NCI-H1092 (cell line): ENCODE measurements around the gene TXNRD2.

Experiments
- DNase-seq: peaks from one replicate; lab custom pipeline; 2025; lab: John Stamatoyannopoulos, UW

TXNRD2 gene

DNA sequence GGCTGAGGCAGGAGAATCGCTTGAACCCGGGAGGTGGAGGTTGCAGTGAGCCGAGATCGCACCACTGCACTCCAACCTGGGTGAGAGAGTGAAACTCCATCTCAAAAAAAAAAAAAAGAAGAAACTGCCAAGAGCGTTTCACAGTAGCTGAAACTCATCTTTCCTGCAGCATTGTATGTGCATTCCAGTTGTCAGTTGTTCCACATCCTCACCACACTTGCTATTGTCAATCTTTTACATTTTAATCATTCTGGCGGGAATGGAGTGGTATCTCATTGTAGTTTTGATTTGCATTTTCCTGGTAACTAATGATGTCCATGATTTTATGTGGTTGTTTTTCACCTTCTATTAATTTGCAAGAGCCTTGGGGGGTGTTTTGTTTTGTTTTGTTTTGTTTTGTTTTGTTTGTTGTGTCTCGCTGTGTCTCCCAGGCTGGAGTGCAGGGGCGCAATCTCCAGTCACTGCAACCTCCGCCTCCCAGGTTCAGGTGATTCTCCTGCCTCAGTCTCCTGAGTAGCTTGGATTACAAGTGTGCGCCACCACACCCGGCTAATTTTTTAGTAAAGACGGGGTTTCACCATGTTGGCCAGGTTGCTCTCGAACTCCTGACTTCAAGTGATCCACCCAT, 78.9 kb downstream of the TXNRD2 start:
- no peak for DNase-seq

DNA sequence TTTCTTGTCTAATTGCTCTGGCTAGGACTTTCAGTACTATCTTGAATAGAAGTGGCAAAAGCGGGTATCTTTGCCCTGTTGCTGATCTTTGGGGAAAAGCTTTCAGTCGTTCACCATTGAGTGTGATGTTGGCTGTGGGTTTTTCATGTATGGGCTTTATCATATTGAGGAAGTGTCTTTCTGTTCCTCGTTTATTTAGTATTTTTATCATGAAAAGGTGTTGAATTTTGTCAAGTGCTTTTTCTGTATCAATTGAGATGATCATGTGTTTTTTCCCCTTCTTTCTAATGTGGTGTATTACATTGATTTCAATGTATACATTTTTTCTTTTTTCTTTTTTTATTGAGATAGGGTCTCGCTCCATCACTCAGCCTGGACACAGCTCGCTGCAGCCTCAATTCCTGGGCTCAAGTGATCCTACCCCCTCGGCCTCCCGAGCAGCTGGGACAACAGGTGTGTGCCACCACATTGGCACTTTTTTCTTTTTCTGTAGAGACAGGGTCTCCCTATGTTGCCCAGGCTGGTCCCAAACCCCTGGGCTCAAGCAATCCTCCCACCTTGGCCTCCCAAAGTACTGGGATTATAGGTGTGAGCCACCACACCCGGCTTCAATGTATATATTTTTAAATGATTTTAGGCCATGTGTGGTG, 81.6 kb downstream of the TXNRD2 start:
- DNase-seq = no peak

DNA sequence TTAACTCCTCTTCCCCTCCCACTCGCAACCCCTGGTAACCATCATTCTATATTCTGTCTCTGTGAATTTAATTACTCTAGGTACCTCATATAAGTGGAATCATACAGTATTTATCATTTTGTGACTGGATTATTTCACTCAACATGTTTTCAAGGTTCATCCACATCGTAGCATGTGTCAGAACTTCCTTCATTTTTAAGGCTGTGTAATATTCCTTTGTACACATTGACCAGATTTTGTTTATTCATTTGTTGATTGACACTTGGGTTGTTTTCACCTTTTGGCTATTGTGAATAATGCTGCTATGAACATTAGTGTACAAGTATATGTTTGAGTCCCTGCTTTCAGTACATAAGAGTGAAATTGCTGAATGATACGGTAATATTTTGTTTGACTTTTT, 84.2 kb downstream of the TXNRD2 start:
- DNase-seq = no peak

DNA sequence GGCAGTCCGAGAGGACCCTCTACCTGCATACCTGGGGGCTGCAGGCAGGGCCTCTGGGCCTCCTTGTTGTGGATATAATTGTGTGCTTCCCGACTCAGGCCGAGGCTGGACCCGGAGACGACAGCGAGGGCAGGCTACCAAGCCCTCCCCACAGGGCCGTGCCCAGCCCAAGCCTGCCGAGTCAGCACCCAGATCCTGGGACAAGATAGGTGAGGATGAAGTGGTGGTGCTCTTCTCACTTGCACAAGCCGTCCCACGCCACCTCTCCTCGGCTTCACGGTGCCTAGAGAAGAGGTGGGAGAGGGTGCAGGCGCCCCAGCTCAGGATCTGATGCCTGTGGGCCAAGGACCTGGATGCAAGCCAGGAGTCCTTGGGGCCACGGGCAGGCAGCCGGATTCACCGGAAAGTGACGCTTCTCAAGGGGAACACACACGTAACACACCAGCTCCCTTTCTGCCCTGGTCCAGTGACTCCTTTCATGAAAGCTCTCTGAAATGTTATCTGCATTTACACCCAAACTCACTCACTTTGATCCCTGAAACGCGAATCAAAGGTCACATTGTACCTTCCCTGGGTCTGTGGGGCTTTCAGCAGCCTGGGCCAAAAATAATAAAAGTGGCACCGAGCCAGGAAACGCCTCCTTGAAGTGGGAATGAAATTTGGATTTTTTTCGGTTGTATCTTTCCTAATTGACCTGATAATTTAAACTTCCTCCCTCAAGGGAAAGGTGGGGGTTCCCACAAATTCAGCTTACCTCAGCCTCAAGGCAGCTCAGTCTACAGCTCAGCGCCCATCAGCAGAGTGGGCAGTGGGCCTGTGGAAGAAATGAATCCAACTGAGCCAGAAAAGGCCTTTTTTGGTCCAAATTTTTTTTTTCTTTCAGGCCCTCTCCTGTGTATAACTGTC, 85.9 kb downstream of the TXNRD2 start:
- DNase-seq = peak; percentile 67

DNA sequence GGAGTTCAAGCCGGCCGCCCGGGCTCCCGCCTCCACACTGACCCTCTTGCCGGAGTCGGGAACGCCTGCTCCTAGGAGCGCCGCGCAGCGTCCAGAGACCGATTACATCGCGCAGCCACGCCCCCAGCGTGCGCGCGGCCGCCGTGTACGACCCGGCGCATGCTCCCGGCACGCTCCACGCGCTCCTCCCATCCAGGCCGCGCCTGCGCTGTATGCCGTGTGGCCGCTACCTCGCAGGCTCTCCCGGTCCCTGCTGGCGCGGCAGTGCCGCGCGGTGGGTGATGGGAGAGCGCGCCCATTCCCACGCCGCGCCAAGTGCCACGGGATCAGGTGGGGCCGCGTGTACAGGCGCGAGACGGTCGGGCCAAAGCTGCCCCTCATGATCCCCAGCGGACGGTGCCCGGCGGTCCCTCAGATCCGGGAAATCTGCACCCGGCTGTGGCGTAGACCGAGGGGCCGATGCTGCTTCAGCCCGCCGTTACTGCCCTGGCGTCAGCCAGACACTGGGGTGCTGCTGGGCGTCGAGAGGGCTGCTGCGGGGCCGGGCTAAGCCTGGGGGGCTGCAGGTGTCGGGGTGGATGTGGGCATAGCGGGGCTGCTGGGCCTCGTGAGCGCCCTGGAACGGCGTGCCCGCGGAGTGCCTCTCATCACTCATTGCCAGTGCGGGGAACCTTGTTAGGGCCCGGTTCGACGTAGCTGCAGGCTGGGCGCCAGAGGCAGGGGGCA, 86.7 kb downstream of the TXNRD2 start, which contains the start of the genes GNB1L and RTL10:
Gene GNB1L (minus strand): TSS at position 97 of the 726 bp plus-strand sequence. CDS start 33,519 bp downstream, outside the sequence.
Gene RTL10 (minus strand): TSS at position 97 of the 726 bp plus-strand sequence. CDS start 2,613 bp downstream, outside the sequence.
- DNase-seq = peak; percentile 97

DNA sequence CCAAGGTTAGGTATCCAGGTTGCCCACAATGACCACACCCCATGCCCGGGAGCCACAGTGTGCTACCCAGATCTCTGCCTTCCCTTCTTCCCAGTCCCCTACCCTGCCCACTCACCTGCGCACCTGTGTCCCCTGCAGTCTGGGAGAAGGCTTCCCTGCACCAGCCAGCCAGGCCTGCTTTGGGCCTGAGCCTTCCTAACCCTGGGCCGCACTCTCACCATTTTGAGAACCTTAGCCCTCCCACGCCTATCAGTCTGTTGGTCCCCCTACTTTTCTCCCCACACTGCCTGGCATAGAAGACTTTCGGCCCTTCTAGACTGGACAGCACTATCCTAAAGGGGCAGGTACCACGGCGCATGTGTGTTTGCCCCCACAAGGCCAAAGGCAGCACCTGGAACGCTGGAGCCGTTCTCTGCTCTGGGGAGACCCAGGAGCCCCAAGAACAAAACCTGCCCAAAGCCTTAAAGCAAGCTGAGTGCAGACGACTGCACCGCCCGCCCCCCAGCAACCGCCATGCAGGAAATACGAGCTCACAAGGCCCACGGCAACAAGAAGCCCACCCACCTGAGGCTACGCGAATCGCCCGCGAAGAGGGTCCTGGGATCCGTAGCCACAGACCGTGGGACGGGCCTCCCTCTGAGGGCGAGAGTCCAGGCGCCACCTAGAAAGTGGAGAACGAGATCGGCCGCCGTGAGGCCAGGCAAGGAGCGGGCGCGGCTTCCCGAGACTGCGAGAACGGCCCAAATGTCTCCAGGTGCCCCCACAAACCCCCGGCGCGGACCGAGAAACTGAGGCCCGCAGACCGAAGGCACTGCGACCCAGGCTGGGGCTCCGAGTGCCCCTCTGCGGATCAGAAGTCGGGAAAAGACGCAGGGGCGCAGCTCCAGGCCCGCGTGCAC, 87.5 kb downstream of the TXNRD2 start:
- no peak for DNase-seq

DNA sequence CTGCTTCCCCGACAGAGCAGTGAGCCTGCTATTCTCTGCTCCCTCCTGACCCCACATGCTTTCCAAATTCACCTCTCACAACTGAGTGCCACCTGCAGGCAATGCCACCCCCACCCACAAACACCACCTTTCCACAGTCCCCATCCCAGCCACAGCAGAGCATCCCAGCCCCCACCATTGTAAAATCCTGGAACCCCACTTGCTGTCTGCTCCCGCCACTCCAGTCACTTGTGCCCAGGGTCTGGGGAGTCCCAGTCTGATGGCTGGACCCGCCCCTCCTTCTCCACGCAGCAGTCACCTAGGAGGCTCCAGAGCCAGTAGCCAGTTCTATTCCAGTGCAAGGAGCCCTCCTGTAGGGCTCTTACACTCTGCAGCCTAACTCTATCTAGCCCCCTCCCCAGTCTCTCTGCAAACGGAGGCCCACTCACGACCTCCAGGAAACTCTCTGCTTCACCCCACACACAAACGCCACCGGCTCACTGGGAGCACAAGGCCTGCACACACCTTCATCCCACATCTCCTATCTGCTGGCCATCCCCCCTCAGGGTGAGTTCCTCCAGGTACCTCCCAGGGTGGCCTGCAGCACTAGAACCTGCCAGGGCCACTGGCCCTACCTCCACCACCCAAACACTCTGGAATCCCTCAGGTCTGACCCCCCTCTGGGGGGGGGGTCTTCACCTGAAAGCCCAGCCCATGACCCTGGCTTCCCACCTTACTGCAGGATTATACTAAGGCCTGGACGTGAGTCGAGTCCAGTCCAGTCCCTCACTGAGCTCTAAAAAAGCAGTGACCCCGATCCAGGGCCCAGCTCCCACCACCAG, 88.3 kb downstream of the TXNRD2 start:
- DNase-seq = no peak

DNA sequence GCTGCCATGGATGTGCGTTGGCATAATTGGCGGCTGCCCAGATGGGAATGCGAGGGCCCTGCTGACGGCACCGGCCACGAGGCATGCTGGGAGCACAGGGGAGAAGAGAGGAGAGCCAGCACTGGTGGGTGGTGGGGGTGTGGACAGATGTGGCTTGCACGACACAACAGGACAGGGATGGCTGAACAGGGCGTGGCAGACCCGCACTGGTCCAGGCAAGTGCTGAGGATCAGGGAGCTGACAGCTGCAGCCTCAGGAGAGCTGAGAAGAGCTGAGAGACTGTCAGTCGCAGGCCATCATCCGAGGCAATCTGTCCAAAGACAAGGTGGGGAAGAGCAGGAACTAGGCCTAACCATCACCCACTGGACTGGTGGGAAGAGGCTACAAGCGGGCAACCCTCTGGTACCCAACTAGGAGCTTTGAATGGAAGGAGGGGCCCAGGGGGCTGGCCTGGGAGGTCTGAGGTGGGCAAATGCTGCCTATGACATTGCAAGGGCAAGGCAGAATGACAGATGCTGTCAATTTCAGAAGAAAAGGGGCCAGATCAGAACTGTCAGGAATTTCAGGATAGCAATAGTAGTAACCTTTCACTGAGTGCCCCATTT, 89.3 kb downstream of the TXNRD2 start:
- DNase-seq = no peak

DNA sequence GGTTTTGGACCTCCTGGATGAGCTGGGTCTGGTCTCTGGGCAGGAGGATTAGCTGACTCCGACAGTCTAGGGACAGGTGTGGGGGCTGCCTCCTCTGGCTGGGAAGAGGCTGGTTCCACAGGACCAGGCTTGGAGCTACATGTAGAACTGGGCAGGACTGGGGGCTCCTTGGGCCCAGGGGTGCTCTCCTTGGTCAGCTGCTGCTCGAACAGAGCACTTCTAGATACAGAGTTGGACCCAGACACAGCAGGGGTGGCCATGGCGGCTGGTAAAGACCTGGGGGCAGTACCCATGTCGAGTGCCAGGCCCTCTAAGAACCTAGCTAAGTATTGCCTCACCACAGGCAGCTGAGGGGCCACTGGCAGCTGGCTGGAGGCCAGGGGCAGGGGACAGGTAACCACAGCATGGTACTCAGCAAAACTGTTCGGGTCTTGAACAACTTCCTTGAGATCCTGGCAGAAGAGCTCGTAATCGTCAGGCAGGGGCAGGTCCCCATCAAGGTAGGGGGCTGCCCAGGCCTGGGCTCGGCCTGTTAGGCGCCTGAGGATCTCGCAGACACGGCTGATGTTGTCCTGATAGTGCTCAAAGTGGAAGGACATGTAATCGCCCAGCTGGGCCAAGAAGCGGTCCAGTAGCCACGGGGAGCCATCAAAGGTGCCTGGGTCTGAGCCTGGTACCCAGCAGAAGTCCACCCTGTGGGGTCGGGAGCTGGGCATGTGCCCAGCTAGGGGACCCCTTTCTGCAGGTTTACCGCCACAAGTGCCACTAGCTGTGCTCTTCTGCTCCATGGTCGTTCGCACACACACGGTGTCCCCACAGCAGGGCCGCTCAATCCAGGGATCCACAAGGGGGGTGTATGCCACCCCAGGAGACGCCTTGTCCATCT, 90.1 kb downstream of the TXNRD2 start:
- DNase-seq = no peak

DNA sequence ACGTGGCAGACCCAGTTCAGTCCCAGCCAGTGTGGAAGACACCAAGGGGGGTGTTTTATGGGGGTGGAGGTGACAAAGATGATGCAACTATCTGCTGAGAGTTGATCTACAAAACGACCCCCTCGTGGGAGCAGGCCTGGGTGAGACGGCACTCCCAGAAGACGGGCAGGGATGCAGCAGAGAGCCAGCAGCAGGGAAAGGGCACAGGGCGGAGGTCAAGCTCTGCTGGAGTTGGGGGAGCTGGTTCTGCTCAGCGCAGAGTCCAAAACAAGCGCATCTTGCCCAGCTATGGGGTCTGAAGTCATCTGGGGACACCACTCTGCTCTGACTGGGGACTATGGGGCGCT, 90.9 kb downstream of the TXNRD2 start:
- no peak for DNase-seq

DNA sequence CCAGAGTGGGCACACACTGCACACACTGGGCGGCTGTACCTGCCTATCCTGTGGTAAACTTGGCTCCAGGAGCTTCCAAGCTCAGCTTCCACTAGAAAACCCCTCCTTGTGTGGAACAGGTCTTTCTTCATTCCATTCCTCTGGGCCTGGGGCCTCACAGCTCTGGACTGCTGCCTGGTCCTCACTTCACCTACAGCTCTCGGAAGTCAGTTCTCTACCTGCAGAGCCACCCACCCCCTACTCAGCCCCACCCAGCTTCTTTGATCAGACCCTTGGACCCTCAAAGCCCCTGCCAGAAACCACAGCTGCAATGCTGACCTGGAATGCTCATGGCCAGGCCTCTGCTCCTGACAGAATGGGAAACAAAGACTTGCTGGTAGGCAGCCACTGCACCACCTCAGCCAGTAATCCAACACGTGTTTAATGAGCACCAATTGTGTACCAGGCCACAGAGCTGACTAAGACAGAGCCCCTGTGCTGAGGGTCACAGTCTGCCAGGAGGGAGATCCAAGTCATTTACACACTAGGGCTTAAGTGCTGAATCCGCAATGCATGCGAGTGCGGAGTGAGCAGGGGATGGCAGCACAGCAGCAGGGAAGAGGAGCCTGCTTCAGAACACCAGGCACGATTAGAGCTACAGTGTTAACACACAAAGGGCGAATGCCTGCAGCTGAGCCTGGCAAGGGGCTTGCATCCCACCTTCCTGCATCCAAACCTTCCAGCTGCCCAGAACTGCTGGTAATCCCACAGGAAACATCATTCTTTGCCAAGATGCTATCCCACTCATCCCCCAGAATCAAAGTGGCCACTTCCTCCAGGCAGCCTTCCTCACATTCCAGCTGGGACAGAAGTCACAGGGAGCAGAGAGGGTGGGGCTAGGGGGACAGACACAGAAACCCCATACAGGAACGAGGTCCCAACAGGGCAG, 91.5 kb downstream of the TXNRD2 start:
- no peak for DNase-seq

DNA sequence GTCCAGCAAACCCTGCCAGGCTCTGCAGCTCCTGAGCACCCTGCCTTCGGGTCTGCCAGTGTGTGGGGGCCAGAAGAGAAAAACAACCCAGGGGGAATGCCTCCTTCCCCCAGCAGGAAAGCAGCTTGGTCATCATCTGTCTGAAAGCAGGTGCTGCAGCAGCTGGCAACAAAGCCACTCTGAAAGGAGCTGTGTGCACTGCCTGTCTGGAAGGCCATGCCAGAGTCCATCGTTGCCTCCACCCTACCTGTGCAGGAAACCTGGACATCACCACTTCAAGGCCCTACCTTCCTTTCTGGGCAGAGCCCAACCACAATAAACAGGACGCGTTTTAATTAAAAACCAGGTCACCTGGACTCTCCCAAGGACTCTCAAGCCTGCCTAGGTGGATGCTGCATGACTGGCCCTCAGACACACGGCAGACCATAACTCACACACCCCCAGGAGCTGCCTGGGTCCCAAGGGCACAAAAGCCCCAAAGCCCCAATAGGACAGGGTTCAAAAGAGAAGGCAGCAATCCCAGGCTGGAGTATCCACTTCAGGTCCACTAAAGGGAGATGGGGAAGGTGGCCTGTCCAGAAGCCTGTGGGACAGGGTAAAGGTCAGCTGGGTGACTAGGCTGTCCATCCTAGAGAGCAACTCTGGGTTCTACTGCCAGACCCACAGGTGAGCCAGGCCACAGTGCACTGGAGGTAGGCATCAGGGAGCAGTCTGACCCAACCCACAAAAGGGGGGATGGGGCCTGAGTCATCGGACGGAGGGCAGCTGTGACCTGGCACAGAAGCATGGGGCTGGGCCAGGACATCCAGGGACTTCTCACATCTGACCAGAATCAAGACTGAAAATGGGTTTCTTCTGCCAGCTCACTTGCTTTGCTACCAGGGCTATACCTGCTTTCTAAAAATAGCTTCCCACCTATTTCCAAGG, 93.1 kb downstream of the TXNRD2 start:
- DNase-seq = no peak

DNA sequence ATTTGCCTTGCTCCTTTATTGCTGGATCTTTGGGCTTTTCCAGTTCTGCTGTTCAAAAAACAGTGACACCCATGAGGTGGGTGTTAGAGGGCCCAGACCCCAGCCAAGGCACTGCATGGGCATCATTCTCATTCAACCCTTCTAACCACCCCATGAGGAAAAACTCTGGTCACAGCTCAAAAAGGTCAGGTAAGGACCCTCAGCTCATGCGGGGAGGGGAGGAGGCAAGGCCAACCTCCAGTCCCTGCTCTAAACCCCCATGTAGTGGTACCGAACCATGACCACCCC, 94.3 kb downstream of the TXNRD2 start:
- no peak for DNase-seq

DNA sequence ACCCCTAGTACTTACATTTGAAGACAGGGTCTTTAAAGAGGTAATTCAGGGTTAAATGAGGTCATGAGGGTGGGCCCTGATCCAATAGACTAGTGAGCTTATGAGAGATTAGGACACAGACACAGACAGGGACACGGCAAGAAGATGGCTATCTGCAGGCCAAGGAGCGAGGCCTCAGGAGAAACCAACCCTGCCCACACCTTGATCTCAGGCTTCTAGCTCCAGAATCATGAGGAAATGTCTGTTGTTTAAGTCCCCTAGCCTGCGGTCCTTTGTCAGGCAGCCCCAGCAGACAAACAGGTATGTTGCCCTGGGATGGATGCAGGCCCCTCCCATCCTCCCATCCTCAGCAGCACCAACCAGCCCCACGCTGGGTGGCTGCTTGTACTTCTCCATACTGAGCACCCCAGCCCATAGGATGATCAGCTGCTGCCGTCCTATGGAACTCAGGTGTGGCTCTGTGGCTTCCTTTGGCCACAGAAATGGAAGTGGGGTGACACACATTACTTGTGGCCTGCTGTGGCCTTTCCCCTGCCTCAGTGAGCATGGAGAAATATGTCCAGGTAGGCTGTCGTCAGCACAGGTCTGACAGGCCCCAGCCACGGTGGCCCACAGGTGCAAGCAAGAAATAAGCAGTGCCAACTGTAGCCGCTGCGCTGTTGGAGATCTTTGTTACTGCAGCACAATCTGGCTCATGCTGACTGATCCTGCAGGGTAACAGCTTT, 94.8 kb downstream of the TXNRD2 start:
- no peak for DNase-seq

DNA sequence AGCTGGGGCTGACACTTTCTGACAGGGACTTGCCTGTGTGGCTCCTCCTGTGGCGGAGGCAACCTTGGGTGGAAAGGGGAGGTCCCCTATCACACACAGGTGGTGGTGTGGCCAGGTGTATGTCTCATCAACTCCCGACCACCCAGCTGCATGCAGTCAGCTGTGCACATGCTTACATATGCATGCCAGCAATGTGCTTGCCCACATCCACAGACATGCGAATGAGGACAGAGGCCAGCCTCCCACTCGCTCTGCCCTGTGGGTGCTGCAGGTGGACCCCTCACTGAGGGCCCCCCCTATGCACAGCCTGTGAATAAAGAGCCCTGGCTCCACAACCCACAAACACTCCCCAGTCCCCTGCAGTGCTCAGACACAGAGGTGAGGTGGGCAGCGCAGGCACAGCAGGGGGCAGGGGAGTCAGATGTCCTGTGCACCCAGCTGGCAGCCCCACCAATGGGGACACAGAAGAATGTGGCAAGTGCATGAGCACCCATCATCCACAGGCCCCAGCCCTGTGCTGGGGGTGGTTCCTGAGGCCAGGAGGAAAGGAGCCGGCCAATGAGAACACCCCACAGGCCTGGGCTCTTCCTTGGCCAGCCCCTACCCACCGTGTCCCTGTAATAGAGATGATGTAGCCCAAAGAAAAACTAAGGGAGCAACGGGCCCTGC, 96.4 kb downstream of the TXNRD2 start:
- no peak for DNase-seq
